HepG2 (cell line): ENCODE data around the gene JAM2. TPM values are rescaled to one million over a fixed set of nuclear protein-coding genes. Genes with fewer than 3 reads are reported as not detected.

Experiments
- BRD4 ChIP-seq: sonication (generic); formaldehyde crosslinking; IDR thresholded peaks from 2 replicates; pipeline ENCODE4 v1.4.0; 2020; ENCODE audit warnings: missing genetic modification reagents
- FOXK2 ChIP-seq: fragments of 450-650 bp; IDR thresholded peaks from 2 replicates; pipeline ENCODE4 v1.6.1; 2016
- GMEB1 ChIP-seq: sonication (generic); formaldehyde crosslinking; IDR thresholded peaks from 2 replicates; pipeline ENCODE4 v1.5.1; 2020; ENCODE audit warnings: missing genetic modification reagents, mild to moderate bottlenecking, borderline replicate concordance
- HOXD1 ChIP-seq: sonication (generic); formaldehyde crosslinking; IDR thresholded peaks from 2 replicates; pipeline ENCODE4 v1.5.0; 2020; ENCODE audit warnings: missing genetic modification reagents
- KDM5B ChIP-seq: sonication (generic); formaldehyde crosslinking; IDR thresholded peaks from 2 replicates; pipeline ENCODE4 v1.4.0; 2020; ENCODE audit warnings: missing genetic modification reagents, mild to moderate bottlenecking, borderline replicate concordance
- NCOA2 ChIP-seq: sonication (generic); formaldehyde crosslinking; IDR thresholded peaks from 2 replicates; pipeline ENCODE4 v1.8.0; 2022; ENCODE audit warnings: inconsistent platforms
- NR2C2 ChIP-seq: sonication (generic); formaldehyde crosslinking; IDR thresholded peaks from 2 replicates; pipeline ENCODE4 v1.4.0; 2020; ENCODE audit warnings: missing genetic modification reagents, mild to moderate bottlenecking, moderate library complexity, borderline replicate concordance
- RNF2 ChIP-seq: fragments of 450-650 bp; conservative IDR thresholded peaks from 2 replicates; pipeline ENCODE4 v1.6.1; 2016; ENCODE audit warnings: low read depth
- SIN3A ChIP-seq: IDR thresholded peaks from 2 replicates; pipeline ENCODE4 v1.6.1; 2011; ENCODE audit warnings: low read depth, mild to moderate bottlenecking, control low read depth, low read length, borderline replicate concordance
- TGIF2 ChIP-seq: IDR thresholded peaks from 2 replicates; pipeline ENCODE4 v1.6.1; 2016; ENCODE audit warnings: control low read depth, missing compliant biosample characterization
- THAP9 ChIP-seq: sonication (generic); formaldehyde crosslinking; IDR thresholded peaks from 2 replicates; pipeline ENCODE4; 2020; ENCODE audit warnings: missing genetic modification reagents, mild to moderate bottlenecking, borderline replicate concordance
- UBTF ChIP-seq: sonication (generic); formaldehyde crosslinking; IDR thresholded peaks from 2 replicates; pipeline ENCODE4 v1.4.0; 2020; ENCODE audit warnings: mild to moderate bottlenecking, missing genetic modification reagents
- YEATS2 ChIP-seq: sonication (generic); formaldehyde crosslinking; IDR thresholded peaks from 2 replicates; pipeline ENCODE4 v1.4.0; 2020; ENCODE audit warnings: missing genetic modification reagents, borderline replicate concordance
- ZBTB26 ChIP-seq: IDR thresholded peaks from 2 replicates; pipeline ENCODE4 v1.6.1; 2016; ENCODE audit warnings: missing compliant biosample characterization, missing genetic modification reagents, borderline replicate concordance
- ZNF230 ChIP-seq: sonication (generic); formaldehyde crosslinking; IDR thresholded peaks from 2 replicates; pipeline ENCODE4 v1.4.0; 2020; ENCODE audit warnings: mild to moderate bottlenecking, missing genetic modification reagents
- ZNF292 ChIP-seq: sonication (generic); formaldehyde crosslinking; IDR thresholded peaks from 2 replicates; pipeline ENCODE4 v1.8.1; 2022; ENCODE audit warnings: mild to moderate bottlenecking, low read depth, missing genetic modification reagents, borderline replicate concordance
- ZNF317 ChIP-seq: sonication (generic); formaldehyde crosslinking; IDR thresholded peaks from 2 replicates; pipeline ENCODE4 v1.5.0; 2020; ENCODE audit warnings: mild to moderate bottlenecking, missing genetic modification reagents
- ZNF501 ChIP-seq: sonication (generic); formaldehyde crosslinking; IDR thresholded peaks from 2 replicates; pipeline ENCODE4 v1.5.1; 2020; ENCODE audit warnings: mild to moderate bottlenecking, moderate library complexity, missing genetic modification reagents
- ZNF577 ChIP-seq: sonication (generic); formaldehyde crosslinking; IDR thresholded peaks from 2 replicates; pipeline ENCODE4 v1.4.0; 2020; ENCODE audit warnings: mild to moderate bottlenecking, low read depth, missing genetic modification reagents, borderline replicate concordance
- ZNF724P ChIP-seq: sonication (generic); formaldehyde crosslinking; IDR thresholded peaks from 2 replicates; pipeline ENCODE4 v1.8.0; 2022; ENCODE audit warnings: missing genetic modification reagents, borderline replicate concordance
- ZNF777 ChIP-seq: sonication (generic); formaldehyde crosslinking; IDR thresholded peaks from 2 replicates; pipeline ENCODE4 v1.4.0; 2020; ENCODE audit warnings: missing genetic modification reagents
- polyA plus RNA-seq, 8 experiments: library from polyadenylated mRNA; depleted of rRNA in 3 of 8; stranded (reverse) in 7 of 8; unstranded in 1 of 8; fragments of >200 nt; fragmentation: Illumina TruSeq in 4 of 8; extraction: Trizol in 4 of 8; gene quantifications; 2 replicates each; pipeline versions ENCODE4 v1.2.1 to v1.2.3, GENCODE V29; 2011 to 2016; ENCODE audit warnings: low read depth in 4 of 8, missing spikeins in 1 of 8, mixed read lengths in 1 of 8; ENCODE audit not compliant: insufficient read depth in 1 of 8
- total RNA-seq, 5 experiments: library from RNA; depleted of rRNA; stranded (reverse); fragments of >200 nt; fragmentation: Illumina TruSeq; extraction: Trizol; gene quantifications; 2 replicates each; pipeline ENCODE4 v1.2.3, GENCODE V29; 2016; ENCODE audit warnings: low read depth in 1 of 5

Gene JAM2
- total and polyA plus RNA-seq, 2 of the 13 experiments (the other 11 are each of a cell fraction or from before 2014, with no cell fraction given), result 0.07 TPM; not detected in 1

GRCh38 chr21:25734904-25735645, 96.0 kb downstream of the JAM2 start, which contains the start of the genes ATP5PF and GABPA (continued):
- TF ChIP-seq ZNF577 (CRISPR knock-in tag) (no peak), TGIF2 (CRISPR knock-in tag) (peak; percentile 62), ZNF724P (CRISPR knock-in tag) (peak; percentile 66; the same call in 1 of the 2 replicates), GMEB1 (CRISPR knock-in tag) (peak; percentile 86), HOXD1 (CRISPR knock-in tag) (peak; percentile 21; the same call in 1 of the 2 replicates), ZNF292 (CRISPR knock-in tag) (0 out of 2 replicates have a peak, but pooled peaks have one; percentile 26), UBTF (CRISPR knock-in tag) (peak; percentile 52), KDM5B (CRISPR knock-in tag) (peak; percentile 69; the same call in 1 of the 2 replicates), NCOA2 (CRISPR knock-in tag) (0 out of 2 replicates have a peak, but pooled peaks have one; percentile 39), ZNF501 (CRISPR knock-in tag) (peak; percentile 52; the same call in 1 of the 2 replicates), ZNF777 (CRISPR knock-in tag) (no peak), RNF2 (0 out of 2 replicates have a peak, but pooled peaks have one; percentile 35), ZBTB26 (peak; percentile 25; the same call in 1 of the 2 replicates), NR2C2 (CRISPR knock-in tag) (peak; percentile 99), THAP9 (CRISPR knock-in tag) (peak; percentile 90; the same call in 1 of the 2 replicates), ZNF230 (CRISPR knock-in tag) (0 out of 2 replicates have a peak, but pooled peaks have one; percentile 38), ZNF317 (CRISPR knock-in tag) (0 out of 2 replicates have a peak, but pooled peaks have one; percentile 16), BRD4 (CRISPR knock-in tag) (peak; percentile 18; the same call in 1 of the 2 replicates), FOXK2 (0 out of 2 replicates have a peak, but pooled peaks have one; percentile 18), SIN3A (peak; percentile 91; the same call in 1 of the 2 replicates), YEATS2 (CRISPR knock-in tag) (peak; percentile 91)
